GM12873 (cell line): ENCODE measurements around the gene ZMYND11.

Experiments used
- TF ChIP-seq, protein P1 (sequence below): IDR thresholded peaks from 2 replicates; pipeline ENCODE4 v1.5.1; 2012; ENCODE audit warnings: low read depth, mild to moderate bottlenecking, moderate library complexity, low read length, control low read depth; ENCODE audit not compliant: insufficient read depth; ENCODE audit errors: missing control alignments

The ZMYND11 gene

DNA sequence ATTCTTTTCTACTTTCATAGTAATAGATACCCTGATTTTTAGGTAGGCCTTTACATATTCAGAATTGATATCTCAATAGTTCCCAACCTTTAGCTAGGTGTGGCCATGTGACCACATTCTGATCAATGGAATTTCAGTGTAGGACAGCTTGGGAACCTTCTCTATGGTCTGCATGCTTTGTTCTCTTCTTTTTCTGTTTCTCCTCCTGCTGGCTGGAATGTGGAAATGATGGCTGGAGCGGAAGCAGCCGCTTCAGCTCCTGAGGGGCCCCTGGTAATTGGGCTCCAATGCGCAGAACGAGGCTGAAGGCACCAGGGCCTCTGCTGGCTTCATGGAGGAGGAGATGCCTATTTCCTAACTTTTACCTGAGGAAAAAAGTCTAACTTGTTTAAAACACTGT lies 152.6 kb downstream of the ZMYND11 start:
- TF ChIP-seq, protein P1, sequence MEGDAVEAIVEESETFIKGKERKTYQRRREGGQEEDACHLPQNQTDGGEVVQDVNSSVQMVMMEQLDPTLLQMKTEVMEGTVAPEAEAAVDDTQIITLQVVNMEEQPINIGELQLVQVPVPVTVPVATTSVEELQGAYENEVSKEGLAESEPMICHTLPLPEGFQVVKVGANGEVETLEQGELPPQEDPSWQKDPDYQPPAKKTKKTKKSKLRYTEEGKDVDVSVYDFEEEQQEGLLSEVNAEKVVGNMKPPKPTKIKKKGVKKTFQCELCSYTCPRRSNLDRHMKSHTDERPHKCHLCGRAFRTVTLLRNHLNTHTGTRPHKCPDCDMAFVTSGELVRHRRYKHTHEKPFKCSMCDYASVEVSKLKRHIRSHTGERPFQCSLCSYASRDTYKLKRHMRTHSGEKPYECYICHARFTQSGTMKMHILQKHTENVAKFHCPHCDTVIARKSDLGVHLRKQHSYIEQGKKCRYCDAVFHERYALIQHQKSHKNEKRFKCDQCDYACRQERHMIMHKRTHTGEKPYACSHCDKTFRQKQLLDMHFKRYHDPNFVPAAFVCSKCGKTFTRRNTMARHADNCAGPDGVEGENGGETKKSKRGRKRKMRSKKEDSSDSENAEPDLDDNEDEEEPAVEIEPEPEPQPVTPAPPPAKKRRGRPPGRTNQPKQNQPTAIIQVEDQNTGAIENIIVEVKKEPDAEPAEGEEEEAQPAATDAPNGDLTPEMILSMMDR = peak; percentile 18

DNA sequence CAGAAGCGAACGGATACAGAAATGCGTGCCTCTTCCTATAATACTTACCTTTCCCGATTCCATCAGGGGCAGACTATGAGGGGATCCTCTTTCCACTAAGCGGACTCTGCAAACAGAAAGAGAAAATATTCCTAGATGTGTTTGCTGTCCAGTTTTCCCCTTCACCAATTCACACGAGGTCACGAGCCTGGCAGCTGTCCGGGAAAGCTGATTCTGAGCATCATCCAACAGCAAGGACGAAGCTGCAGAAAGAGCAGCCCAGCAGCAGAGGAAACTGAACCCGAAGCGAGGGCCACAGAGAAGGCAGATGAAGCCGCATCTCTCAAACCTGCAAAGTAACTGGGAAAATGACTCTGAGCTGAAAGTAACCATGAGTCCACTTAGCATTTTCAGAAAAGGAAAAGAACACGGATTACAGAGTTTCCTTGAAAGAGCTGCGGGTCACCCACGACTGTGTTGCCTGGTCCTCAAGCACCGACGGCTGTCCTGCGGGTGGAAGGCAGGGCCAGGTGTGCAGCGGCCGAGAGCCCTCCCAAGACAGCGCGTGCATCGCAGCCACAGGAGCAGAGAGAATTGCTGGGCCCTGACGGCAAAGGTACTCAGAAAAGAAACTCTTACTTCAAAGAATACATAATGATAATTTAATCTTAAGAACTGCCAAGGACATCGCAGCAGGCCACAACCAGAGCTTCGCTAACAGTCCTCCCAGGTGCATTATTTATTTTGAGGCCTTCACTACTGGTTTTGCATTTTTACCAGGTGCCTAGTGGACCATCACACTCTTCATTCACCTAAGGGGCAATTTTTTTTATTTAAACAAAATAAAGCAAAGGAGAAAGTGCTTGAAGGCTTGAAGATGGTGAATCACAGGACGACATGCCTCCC lies 153.3 kb downstream of the ZMYND11 start:
- TF ChIP-seq, protein P1 = no peak

DNA sequence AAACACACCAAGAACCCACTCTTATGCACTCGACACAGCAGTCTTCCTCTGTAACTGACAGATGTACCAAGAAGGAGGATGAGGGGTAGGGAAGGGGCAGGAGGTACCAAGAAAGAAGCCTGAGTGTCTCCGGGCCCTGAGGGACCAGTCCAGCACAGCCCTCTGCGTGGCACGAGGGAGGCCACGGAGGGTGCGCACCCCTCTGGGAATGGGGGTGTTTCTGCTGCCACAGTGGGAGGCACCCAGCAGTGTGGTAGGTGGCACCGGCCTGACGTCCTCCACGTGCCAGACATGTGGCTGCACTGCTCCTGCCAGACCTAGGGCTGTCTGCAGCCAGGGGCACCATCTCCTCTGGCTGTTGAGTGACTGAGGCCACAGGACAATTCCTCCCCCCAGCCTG lies 154.3 kb downstream of the ZMYND11 start:
- TF ChIP-seq, protein P1 = no peak

- TF ChIP-seq, protein P1 = no peak
Measured at GRCh38 chr10:290026-290725, 154.9 kb downstream of the ZMYND11 start.

DNA sequence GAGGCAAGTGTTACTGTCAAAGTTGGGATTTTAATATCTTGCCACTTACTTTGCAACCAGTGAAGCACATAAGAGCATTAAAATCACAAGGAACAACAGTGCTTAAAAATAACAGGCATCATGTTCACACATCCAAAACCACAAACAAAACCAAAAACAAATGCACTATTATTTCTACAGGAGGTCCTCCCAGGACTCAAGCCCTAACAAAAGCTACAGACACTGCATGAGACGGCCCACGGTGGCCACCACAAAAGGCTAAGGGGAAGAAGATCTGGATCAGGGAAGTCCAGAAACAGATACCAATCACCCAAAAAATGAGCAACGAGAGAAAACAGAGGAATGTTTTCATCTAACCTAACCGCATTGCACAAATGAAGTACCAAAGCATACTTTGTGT lies 158.4 kb downstream of the ZMYND11 start:
- TF ChIP-seq, protein P1 = no peak

DNA sequence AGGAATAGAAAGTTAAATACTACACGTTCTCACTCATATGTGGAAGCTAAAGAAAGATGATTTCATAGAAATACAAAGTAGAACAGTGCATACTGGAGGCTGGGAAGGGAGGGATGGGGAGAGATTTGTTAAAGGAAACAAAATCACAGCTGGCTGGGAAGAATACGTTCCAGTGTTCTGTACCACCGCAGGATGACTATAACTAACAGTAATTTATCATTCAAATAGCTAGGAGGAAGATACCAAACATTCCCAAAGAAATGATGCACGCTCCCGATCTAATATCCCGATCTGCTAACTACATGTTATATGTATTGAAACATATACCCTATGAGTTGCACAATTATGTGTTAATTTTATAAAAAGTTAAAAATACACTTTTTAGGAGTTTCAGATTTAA lies 162.3 kb downstream of the ZMYND11 start:
- TF ChIP-seq, protein P1 = no peak

GRCh38 chr10:298033-298432 lies 162.8 kb downstream of the ZMYND11 start:
- TF ChIP-seq, protein P1 = no peak
